K562 (cell line): Measurements from ENCODE around the gene TRIM40. TPM values are rescaled to one million over a fixed set of nuclear protein-coding genes. Genes with fewer than 3 reads are reported as not detected.
A peak's percentile ranks its signal among the peaks of the same experiment; 100 is the strongest.

Experiments used
- ATAC-seq: fragments of 200-7000 bp; cut with Tn5 transposase; 3 replicates; pipeline ENCODE4 v1.9.1; 2020; ENCODE audit warnings: moderate library complexity
- BruUV-seq: library from RNA; stranded (reverse); fragments of 400-500 nt; replicated peaks from 2 replicates; lab custom pipeline; 2021; lab: Mats Ljungman, UMichigan
- CTCF ChIA-PET: fragments of 300-600 bp; formaldehyde crosslinking; extraction: SDS; loops from one replicate; lab custom pipeline; 2021; ENCODE audit warnings: low intra/inter-chr PET ratio; lab: Yijun Ruan, JAX
- POLR2A ChIA-PET: fragments of 300-600, 350-650 bp; sonication (Branson Sonifier 250); formaldehyde crosslinking; extraction: SDS; loops from one replicate; lab custom pipeline; 2021; ENCODE audit warnings: antibody characterized with exemption, inconsistent platforms; lab: Yijun Ruan, JAX
- DNase-seq, 4 experiments: peaks; one replicate each; pipeline versions ENCODE4 v3.0.0 to v3.0.0-alpha.2; 2011 to 2018; ENCODE audit warnings: low spot score in 3 of 4, mixed read lengths in 3 of 4; ENCODE audit errors: extremely low read depth in 1 of 4
- FAIRE-seq: peaks from 2 replicates; lab custom pipeline; 2011; peaks lifted over from hg19 to GRCh38; lab: Jason Lieb, UNC
- H2AFZ ChIP-seq: 2 replicates; pipeline ENCODE4 v1.6.0; 2011; ENCODE audit warnings: low read depth, low read length, control low read depth, inconsistent platforms
- H3K27ac ChIP-seq: fragments of 200-600 bp; 3 replicates; pipeline ENCODE4 v1.8.0; 2011; ENCODE audit warnings: low read depth, mild to moderate bottlenecking, control low read depth, inconsistent platforms, low read length, moderate library complexity, mixed read lengths; ENCODE audit errors: extremely low read depth
- H3K27me3 ChIP-seq, 2 experiments: fragments of 300-600 bp in 1 of 2; 2 replicates in 1 of 2; 3 replicates in 1 of 2; pipeline versions ENCODE4 v1.6.0 to v1.8.0; 2011; ENCODE audit warnings: inconsistent platforms in 2 of 2, low read length in 2 of 2, mild to moderate bottlenecking in 1 of 2, mixed read lengths in 1 of 2, moderate library complexity in 1 of 2; ENCODE audit not compliant: control insufficient read depth in 2 of 2, insufficient read depth in 2 of 2
- H3K36me3 ChIP-seq: fragments of 300-600 bp; 3 replicates; pipeline ENCODE4 v1.8.0; 2011; ENCODE audit warnings: mild to moderate bottlenecking, low read length, inconsistent platforms; ENCODE audit not compliant: control insufficient read depth, insufficient read depth
- H3K4me1 ChIP-seq, 2 experiments: fragments of 200-600 bp in 1 of 2; replicated peaks in 1 of 2; 2 replicates in 1 of 2; 3 replicates in 1 of 2; pipeline versions ENCODE4 v1.5.1 to v1.8.0; 2011; ENCODE audit warnings: inconsistent platforms in 2 of 2, low read length in 2 of 2, mild to moderate bottlenecking in 1 of 2, mixed read lengths in 1 of 2, moderate library complexity in 1 of 2; ENCODE audit not compliant: control insufficient read depth in 2 of 2, insufficient read depth in 2 of 2
- H3K4me2 ChIP-seq: 2 replicates; pipeline ENCODE4 v1.6.1; 2011; ENCODE audit warnings: low read length, control low read depth, inconsistent platforms, mixed read lengths; ENCODE audit not compliant: insufficient read depth
- H3K4me3 ChIP-seq: fragments of 200-600 bp; sonication (generic), shearing (Covaris generic); 2 replicates; pipeline ENCODE4 v1.5.1; 2016; ENCODE audit warnings: control low read depth, inconsistent platforms
- H3K79me2 ChIP-seq: fragments of 200-600 bp; 3 replicates; pipeline ENCODE4 v1.8.0; 2011; ENCODE audit warnings: low read length, inconsistent platforms; ENCODE audit not compliant: control insufficient read depth, insufficient read depth
- H3K9ac ChIP-seq, 2 experiments: 2 replicates each; pipeline versions ENCODE4 v1.6.0 to v1.6.1; 2011; ENCODE audit warnings: low read depth in 2 of 2, low read length in 2 of 2, control low read depth in 1 of 2, inconsistent platforms in 1 of 2, mild to moderate bottlenecking in 1 of 2, mixed read lengths in 1 of 2; ENCODE audit not compliant: insufficient read depth in 1 of 2
- H3K9me1 ChIP-seq: one replicate; pipeline ENCODE4 v1.6.0; 2011; ENCODE audit warnings: inconsistent platforms, mild to moderate bottlenecking, low read length, moderate library complexity; ENCODE audit not compliant: control insufficient read depth, insufficient read depth
- H3K9me3 ChIP-seq: replicated peaks from 2 replicates; pipeline ENCODE4 v1.5.1; 2011; ENCODE audit warnings: low read depth, low read length, inconsistent platforms; ENCODE audit not compliant: control insufficient read depth, insufficient read depth
- H4K20me1 ChIP-seq: replicated peaks from 2 replicates; pipeline ENCODE4 v1.6.1; 2011; ENCODE audit warnings: low read length, inconsistent platforms, mixed read lengths; ENCODE audit not compliant: control insufficient read depth, insufficient read depth
- CTCF ChIP-seq, 3 experiments: IDR thresholded peaks in 2 of 3; conservative IDR thresholded peaks in 1 of 3; 2 replicates each; pipeline ENCODE4 v1.5.1; 2011 to 2012; ENCODE audit warnings: low read length in 3 of 3, mild to moderate bottlenecking in 3 of 3, control low read depth in 2 of 3, improper control_type of control experiment in 1 of 3, inconsistent platforms in 1 of 3, low read depth in 1 of 3, mixed read lengths in 1 of 3, moderate library complexity in 1 of 3; ENCODE audit not compliant: insufficient read depth in 2 of 3
- FOXK2 ChIP-seq, 2 experiments: fragments of 450-650 bp; IDR thresholded peaks in 1 of 2; conservative IDR thresholded peaks in 1 of 2; 2 replicates each; pipeline ENCODE4 v1.6.1; 2016; ENCODE audit warnings: low read depth in 2 of 2, mild to moderate bottlenecking in 1 of 2
- FOXM1 ChIP-seq, 2 experiments: fragments of 450-650 bp in 1 of 2; sonication (generic) in 1 of 2; formaldehyde crosslinking in 1 of 2; IDR thresholded peaks; 2 replicates each; pipeline versions ENCODE4 v1.6.1 to v1.9.0; 2017 to 2022; ENCODE audit warnings: low read depth in 2 of 2, mild to moderate bottlenecking in 2 of 2, missing genetic modification reagents in 1 of 2, moderate library complexity in 1 of 2
- KLF1 ChIP-seq: fragments of 450-650 bp; IDR thresholded peaks from 2 replicates; pipeline ENCODE4 v1.6.1; 2016; ENCODE audit warnings: missing genetic modification characterization, missing compliant biosample characterization
- MTA3 ChIP-seq: fragments of 450-650 bp; formaldehyde crosslinking; IDR thresholded peaks from 2 replicates; pipeline ENCODE4 v1.6.1; 2017; ENCODE audit warnings: mild to moderate bottlenecking, borderline replicate concordance
- SLC30A9 ChIP-seq: fragments of 250-450 bp; sonication (Bioruptor Pico); IDR thresholded peaks from 2 replicates; pipeline ENCODE4 v1.8.0; 2022; ENCODE audit warnings: mild to moderate bottlenecking, moderate library complexity
- STAT5A ChIP-seq: IDR thresholded peaks from 2 replicates; pipeline ENCODE4 v1.6.1; 2012; ENCODE audit warnings: low read length, inconsistent platforms, borderline replicate concordance
- ZBTB33 ChIP-seq: sonication (generic); formaldehyde crosslinking; IDR thresholded peaks from 2 replicates; pipeline ENCODE4 v1.8.1; 2023; ENCODE audit warnings: mild to moderate bottlenecking, missing genetic modification reagents
- ZNF165 ChIP-seq: fragments of 250-450 bp; sonication (Bioruptor Pico); IDR thresholded peaks from 2 replicates; pipeline ENCODE4 v1.4.0; 2020; ENCODE audit warnings: borderline replicate concordance
- WGBS: fragments of 100-300 bp; shearing (Covaris generic); methylation state at CpG from one replicate; pipeline ENCODE4 v1.1.6; 2016; ENCODE audit warnings: low coverage, mixed read lengths; ENCODE audit not compliant: insufficient coverage; ENCODE audit errors: missing lambda C conversion rate; 5-methylcytosine and 5-hydroxymethylcytosine counted together
- in situ Hi-C: fragments of 300-500 bp; cut with MboI; formaldehyde crosslinking; loops from 4 replicates; pipeline ENCODE4 v1.15.0; 2018; ENCODE audit warnings: inconsistent platforms, mixed read lengths
- intact Hi-C: fragments of 100-400 bp; cut with micrococcal nuclease; formaldehyde crosslinking; loops from 2 replicates; pipeline ENCODE4 v1.14.2; 2022
- polyA plus RNA-seq, 8 experiments: library from polyadenylated mRNA; depleted of rRNA in 4 of 8; stranded (reverse) in 5 of 8; unstranded in 3 of 8; fragments of >200 nt; fragmentation: Nextera tagmentation in 2 of 8; fragmentation: Illumina TruSeq in 1 of 8; extraction: Ambion mirVana in 2 of 8; extraction: Trizol in 1 of 8; gene quantifications; 2 replicates each; pipeline versions ENCODE4 v1.2.1 to v1.2.3, GENCODE V29; 2011 to 2014; ENCODE audit warnings: inconsistent platforms in 1 of 8, missing spikeins in 1 of 8
- total RNA-seq, 7 experiments: library from RNA; depleted of rRNA in 6 of 7; stranded (reverse); fragments of >200 nt in 6 of 7; fragmentation: Illumina TruSeq in 2 of 7; extraction: Trizol in 2 of 7; gene quantifications; 2 replicates each; pipeline versions ENCODE4 v1.2.1 to v1.2.3, GENCODE V29; 2011 to 2021; ENCODE audit warnings: low replicate concordance in 1 of 7

TRIM40 gene
- total and polyA plus RNA-seq, 9 of the 15 experiments (the other 6 are each of a cell fraction or from before 2014, with no cell fraction given) = 0.04 to 0.08 TPM; not detected in 7

GRCh38 chr6:30149234-30149633, 13.3 kb downstream of the TRIM40 start:
- CTCF ChIA-PET = no interaction called here
- intact Hi-C loops = no loop called here
- peak in 2 of 4 experiments; percentile 27 to 30 for DNase-seq

More at GRCh38 chr6:30149234-30149633, 13.3 kb downstream of the TRIM40 start:
- H3K27me3 ChIP-seq = peaks cover 5 to 38% of the 10 kb centered on the region in 2 experiments; a peak in 4 of 5 replicates
- no TSS peak for BruUV-seq
- H3K27ac ChIP-seq = no peak overlapping the region
- peaks cover 4 to 21% of the 10 kb centered on the region in 2 experiments for H3K4me1 ChIP-seq
- no peaks in the 10 kb centered on the region for H3K36me3 ChIP-seq
- no peaks in the 10 kb centered on the region for H3K9me1 ChIP-seq
- ATAC-seq (0 out of 3 replicates have a peak, but pooled peaks have one; percentile 40), FAIRE-seq (no peak)
- in situ Hi-C loops = no loop called here
- TF ChIP-seq STAT5A = no peak
- TF ChIP-seq FOXM1 (IDR thresholded peaks at IDR 0.05; ENCODE audit: low read depth) = no peak
- TF ChIP-seq FOXM1 (CRISPR knock-in tag; IDR thresholded peaks at IDR 0.05; ENCODE audit: low read depth) = no peak
- no peak for TF ChIP-seq ZNF165 (CRISPR knock-in tag)
- no peak for TF ChIP-seq KLF1 (tag)
- no peak for TF ChIP-seq ZBTB33 (CRISPR knock-in tag)
- TF ChIP-seq SLC30A9 (CRISPR knock-in tag) = no peak
- TF ChIP-seq FOXK2 (conservative IDR thresholded peaks at IDR 0.05 in 1 of 2, IDR thresholded peaks at IDR 0.05 in 1 of 2; ENCODE audit: low read depth in 2 of 2) = no peak
- peak in 1 of 3 experiments; percentile 21; a peak in 2 of 6 replicates for TF ChIP-seq CTCF (IDR thresholded peaks at IDR 0.05 in 2 of 3, conservative IDR thresholded peaks at IDR 0.05 in 1 of 3; ENCODE audit: insufficient read depth in 2 of 3, low read depth in 1 of 3, low read length in 3 of 3)
- TF ChIP-seq MTA3 = no peak
- H3K4me3 ChIP-seq = no peak overlapping the region
- no peak overlapping the region for H3K9ac ChIP-seq
- no peaks in the 10 kb centered on the region for H3K79me2 ChIP-seq
- POLR2A ChIA-PET = no interaction called here
- no peaks in the 10 kb centered on the region for H4K20me1 ChIP-seq
- H2AFZ ChIP-seq = no peak overlapping the region; the same call in 1 of the 2 replicates
- H3K4me2 ChIP-seq = no peak overlapping the region
- WGBS = 6% methylated on average over 3 of the region's 3 CpGs
- H3K9me3 ChIP-seq = no peaks in the 10 kb centered on the region
